HUDEP-2 (cell line): ENCODE measurements around the gene RPL29.

Experiments used
- DNase-seq, 76 experiments: peaks; one replicate each; lab custom pipeline; 2025; ENCODE audit not compliant: unreplicated experiment in 76 of 76; lab: John Stamatoyannopoulos, UW

The RPL29 gene

GRCh38 chr3:51968170-51968775 is 27.4 kb downstream of the RPL29 start:
- DNase-seq = no peak

GRCh38 chr3:51967384-51968169 is 28.1 kb downstream of the RPL29 start, which contains the start of gene PCBP4:
PCBP4 (minus strand) TSS chr3:51967454; CDS start chr3:51961240, 6,214 bp downstream.
- peak in 1 of 76 experiments; percentile 26 for DNase-seq

DNA sequence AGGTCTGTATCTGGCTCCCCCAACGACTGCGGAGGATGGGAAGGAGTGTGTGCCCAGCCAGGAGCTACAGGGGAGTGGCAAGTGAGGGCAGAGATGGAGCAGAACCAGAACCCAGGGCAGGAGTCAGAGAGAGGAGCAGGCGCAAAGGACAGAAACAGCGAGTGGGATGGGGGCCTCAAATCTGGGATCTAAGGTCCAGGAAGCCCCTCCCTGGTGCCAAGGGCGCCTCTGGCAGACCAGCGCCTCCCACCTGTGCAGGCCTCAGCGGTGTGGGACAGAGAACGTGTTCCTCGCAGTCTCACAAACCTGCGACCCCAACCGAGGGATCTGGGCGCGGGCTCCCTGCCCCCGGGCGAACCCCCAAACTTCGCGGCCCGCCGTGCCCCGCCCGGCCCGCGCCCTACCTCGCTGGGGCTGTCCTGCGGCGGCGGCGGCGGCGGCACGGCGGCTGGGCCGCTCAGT is 28.7 kb downstream of the RPL29 start:
- DNase-seq = no peak

GRCh38 chr3:51966486-51966885 is 29.2 kb downstream of the RPL29 start:
- no peak for DNase-seq

DNA sequence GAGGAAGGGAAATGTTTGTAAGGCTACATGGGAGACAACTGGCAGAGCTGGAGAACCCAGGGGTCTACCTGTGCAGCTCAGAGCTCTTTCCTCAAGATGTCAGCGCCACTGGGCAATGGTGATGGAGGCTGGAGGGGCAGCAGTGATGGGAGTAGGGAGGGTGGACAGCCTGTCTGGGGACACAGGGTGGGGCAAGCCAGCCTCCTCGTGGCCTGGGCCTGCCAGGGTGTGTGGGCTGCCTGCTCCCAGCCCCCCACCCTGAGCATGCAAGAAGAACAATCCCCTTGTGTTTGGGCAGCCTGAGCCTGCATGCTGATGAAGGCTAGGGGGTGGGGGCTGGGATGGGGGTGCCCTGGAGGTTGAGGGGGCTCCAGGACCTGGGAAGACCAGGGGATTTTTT is 29.7 kb downstream of the RPL29 start:
- no peak for DNase-seq

DNA sequence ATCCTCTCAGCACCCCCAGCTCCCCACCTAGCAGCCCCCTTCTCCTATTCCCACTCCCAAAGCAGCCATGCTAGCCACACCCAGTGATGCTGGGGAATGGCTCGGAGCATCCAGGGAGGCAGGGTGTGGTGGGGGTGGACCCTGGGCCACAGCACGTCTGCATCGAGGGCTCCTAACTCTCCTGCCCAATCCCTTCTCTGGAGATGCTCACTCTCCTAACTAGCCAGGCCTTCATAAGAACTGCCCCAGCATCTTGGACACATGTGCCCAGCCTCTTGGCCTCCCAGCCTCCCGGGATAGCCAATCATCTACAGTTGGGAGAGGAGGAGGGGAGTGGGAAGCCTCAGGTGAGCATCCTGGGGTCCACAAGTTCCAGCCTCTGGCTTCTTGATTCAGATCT is 31.2 kb downstream of the RPL29 start:
- no peak for DNase-seq

- DNase-seq = no peak
Measured at GRCh38 chr3:51963951-51964451, 31.7 kb downstream of the RPL29 start.

GRCh38 chr3:51962854-51963530 is 32.7 kb downstream of the RPL29 start:
- no peak for DNase-seq

GRCh38 chr3:51961602-51962569 is 33.8 kb downstream of the RPL29 start:
- DNase-seq = no peak

DNA sequence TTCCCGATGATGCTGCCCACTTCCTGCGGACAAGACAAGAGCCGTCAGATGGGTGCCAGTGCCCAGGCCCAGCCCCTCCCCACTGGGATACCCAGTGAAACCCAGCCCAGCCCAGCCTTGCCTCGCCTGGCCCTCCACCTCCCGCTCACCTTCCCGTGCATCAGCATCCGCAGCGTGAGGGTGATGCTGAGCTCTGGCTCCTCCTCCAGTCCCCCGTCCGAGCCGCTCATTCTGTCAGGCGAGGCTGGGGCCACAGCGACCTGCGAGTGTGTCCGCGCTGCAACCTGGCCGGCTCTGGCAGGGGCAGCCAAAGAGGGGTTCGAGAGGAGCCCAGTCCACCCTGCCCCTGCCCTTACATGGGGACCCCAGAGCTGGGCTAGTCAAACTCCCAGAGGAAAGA is 34.7 kb downstream of the RPL29 start:
- no peak for DNase-seq

- no peak for DNase-seq
Measured at GRCh38 chr3:51960386-51960785, 35.3 kb downstream of the RPL29 start.

GRCh38 chr3:51959651-51960050 is 36.0 kb downstream of the RPL29 start:
- no peak for DNase-seq

DNA sequence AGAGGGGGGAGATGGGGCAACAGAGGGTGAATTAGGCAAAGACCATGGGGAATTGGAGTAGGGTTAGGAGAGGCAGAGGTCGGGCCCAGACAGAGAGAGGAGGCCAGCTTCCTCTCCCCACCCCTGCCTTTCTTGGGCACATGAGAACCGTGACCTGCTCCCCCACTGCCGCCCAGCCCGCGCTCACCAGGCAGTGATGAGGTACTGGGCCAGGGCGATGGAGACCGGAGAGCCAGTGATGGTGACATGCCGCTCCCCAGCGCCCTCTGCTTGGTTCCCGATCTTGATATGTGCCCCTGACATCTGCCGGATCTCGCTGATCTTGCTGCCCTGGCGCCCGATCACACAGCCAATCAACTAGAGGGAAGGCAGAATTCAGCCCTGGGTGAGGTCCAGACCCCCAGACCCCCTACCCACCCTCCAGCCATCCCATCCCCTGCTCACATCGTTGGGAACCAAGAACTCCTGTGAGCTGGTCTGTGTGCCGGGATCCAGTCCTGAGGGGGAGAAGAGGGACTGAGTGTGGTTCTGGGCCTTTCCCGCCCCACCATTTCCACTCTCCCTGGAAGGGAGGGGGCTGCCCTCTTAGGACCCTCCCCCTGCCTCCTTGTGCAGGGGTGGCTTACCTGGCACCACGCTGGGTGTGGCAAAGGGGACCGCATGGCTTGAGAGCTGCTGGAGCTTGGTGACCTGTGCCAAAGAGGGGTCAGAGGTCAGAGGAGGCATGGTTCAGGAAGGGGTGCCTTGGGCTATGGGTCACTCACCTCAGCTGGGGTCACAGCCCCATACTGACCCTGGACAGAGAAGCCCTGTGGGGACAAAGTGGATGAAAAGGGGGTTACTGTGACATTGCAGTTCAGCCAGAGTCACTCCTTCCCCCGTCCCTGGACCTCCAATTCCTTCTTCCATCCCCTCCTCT is 36.8 kb downstream of the RPL29 start:
- DNase-seq = no peak

- DNase-seq = no peak
Measured at GRCh38 chr3:51957520-51958205, 38.0 kb downstream of the RPL29 start.

DNA sequence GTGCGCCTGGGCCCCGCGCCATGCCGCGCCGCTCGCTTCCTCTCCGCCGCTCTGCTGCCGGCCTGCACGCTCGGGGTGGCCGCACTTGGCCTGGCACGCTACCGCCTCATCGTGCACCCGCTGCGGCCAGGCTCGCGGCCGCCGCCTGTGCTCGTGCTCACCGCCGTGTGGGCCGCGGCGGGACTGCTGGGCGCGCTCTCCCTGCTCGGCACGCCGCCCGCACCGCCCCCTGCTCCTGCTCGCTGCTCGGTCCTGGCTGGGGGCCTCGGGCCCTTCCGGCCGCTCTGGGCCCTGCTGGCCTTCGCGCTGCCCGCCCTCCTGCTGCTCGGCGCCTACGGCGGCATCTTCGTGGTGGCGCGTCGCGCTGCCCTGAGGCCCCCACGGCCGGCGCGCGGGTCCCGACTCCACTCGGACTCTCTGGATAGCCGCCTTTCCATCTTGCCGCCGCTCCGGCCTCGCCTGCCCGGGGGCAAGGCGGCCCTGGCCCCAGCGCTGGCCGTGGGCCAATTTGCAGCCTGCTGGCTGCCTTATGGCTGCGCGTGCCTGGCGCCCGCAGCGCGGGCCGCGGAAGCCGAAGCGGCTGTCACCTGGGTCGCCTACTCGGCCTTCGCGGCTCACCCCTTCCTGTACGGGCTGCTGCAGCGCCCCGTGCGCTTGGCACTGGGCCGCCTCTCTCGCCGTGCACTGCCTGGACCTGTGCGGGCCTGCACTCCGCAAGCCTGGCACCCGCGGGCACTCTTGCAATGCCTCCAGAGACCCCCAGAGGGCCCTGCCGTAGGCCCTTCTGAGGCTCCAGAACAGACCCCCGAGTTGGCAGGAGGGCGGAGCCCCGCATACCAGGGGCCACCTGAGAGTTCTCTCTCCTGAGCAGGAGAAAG is 39.6 kb downstream of the RPL29 start:
- peak in 14 of 76 experiments; percentile 7 to 20 (median 15) for DNase-seq

DNA sequence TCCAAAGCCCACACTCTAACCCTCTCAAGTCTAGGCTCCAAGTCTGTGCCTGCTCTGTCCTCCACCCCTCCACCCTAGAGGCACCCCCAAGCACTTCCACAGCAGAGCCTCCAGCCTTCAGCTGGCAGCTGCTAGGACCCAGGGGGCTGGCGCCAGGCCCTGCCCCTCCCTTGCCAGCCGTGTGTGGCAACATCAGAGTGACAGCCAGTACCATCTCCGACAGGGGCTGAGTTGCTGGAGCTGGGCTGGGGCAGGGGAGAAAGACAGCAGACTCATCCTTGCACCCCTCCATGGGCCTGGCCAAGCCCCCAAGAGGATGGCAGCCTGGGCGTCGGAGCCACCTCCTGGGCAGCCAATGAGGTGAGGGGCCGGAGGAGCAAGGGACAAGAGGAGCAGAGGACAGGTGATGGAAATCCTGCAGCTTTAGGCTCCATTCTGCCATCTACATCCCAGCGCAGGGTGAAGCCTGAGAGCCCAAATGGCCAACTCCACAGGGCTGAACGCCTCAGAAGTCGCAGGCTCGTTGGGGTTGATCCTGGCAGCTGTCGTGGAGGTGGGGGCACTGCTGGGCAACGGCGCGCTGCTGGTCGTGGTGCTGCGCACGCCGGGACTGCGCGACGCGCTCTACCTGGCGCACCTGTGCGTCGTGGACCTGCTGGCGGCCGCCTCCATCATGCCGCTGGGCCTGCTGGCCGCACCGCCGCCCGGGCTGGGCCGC is 40.4 kb downstream of the RPL29 start, which contains the start of gene GPR62:
GPR62 (plus strand) TSS at position 207 of the 718 bp plus-strand sequence; CDS start at position 479, 272 bp downstream.
- DNase-seq = no peak

GRCh38 chr3:51954713-51955112 is 41.0 kb downstream of the RPL29 start:
- no peak for DNase-seq
